Adrenal gland (tissue), 12 donors: ENCODE data around the gene TNRC6B. TPM values are rescaled to one million over a fixed set of nuclear protein-coding genes. Genes with fewer than 3 reads are reported as not detected.
"Not testable (repeated sequence)": the region's sequence is repeated elsewhere in the genome, so short reads cannot be mapped to it uniquely, and the experiment has no call there.

ENCODE experiments used
- DNase-seq, 7 donors: peaks; one replicate each; pipeline ENCODE4 v3.0.0-alpha.2; 2019 to 2020
- H3K27ac ChIP-seq, 5 donors: fragments of 200-600 bp; sonication (generic) in 4 of 5; 1 replicate in 3 of 5; 2 replicates in 2 of 5; pipeline versions ENCODE4 v1.5.1 to v1.8.0; 2016 to 2020; ENCODE audit warnings: mild to moderate bottlenecking in 1 of 5
- H3K27me3 ChIP-seq: fragments of 200-600 bp; 2 replicates; pipeline ENCODE4 v1.8.0; 2021
- H3K36me3 ChIP-seq, 2 donors: fragments of 200-600 bp; replicated peaks in 1 of 2; 1 replicate in 1 of 2; 2 replicates in 1 of 2; pipeline versions ENCODE4 v1.5.1 to v1.8.0; 2018 to 2022
- H3K4me1 ChIP-seq, 2 donors: fragments of 200-600 bp; replicated peaks in 1 of 2; 1 replicate in 1 of 2; 2 replicates in 1 of 2; pipeline versions ENCODE4 v1.5.1 to v1.8.0; 2018 to 2021
- H3K4me3 ChIP-seq, 4 donors: fragments of 200-600 bp; sonication (generic) in 3 of 4; one replicate each; pipeline ENCODE4 v1.5.1; 2016 to 2018
- H3K9me3 ChIP-seq, 3 donors: fragments of 200-600 bp; sonication (generic) in 1 of 3; replicated peaks in 1 of 3; 1 replicate in 2 of 3; 2 replicates in 1 of 3; pipeline versions ENCODE4 v1.5.1 to v1.8.0; 2016 to 2021
- CTCF ChIP-seq, 6 experiments: fragments of 450-650 bp in 4 of 6; fragments of 200-600 bp in 2 of 6; sonication (generic) in 1 of 6; IDR thresholded peaks; 1 replicate in 5 of 6; 2 replicates in 1 of 6; pipeline versions ENCODE4 v1.5.1 to v1.8.0; 2016 to 2021; ENCODE audit warnings: antibody characterized with exemption in 6 of 6, mild to moderate bottlenecking in 2 of 6, moderate library complexity in 1 of 6
- POLR2A ChIP-seq, 2 donors: fragments of 450-650 bp; IDR thresholded peaks; one replicate each; pipeline ENCODE4 v1.6.1; 2017; ENCODE audit warnings: antibody characterized with exemption in 2 of 2, mild to moderate bottlenecking in 2 of 2, moderate library complexity in 1 of 2
- WGBS, 4 donors: extraction: QIAGEN DNeasy Blood & Tissue Kit in 2 of 4; methylation state at CpG; one replicate each; pipeline versions ENCODE4 v1.1.5 to v1.1.7; 2013 to 2017; 5-methylcytosine and 5-hydroxymethylcytosine counted together
- intact Hi-C, 2 donors: fragments of 100-400 bp; cut with DNase I; formaldehyde crosslinking; loops; one replicate each; pipeline versions ENCODE4 v1.14.1 to v1.15.0; 2022 to 2023
- polyA plus RNA-seq, 3 donors: library from polyadenylated mRNA; stranded (reverse); fragments of 200-250 nt in 2 of 3; fragments of 350-450 nt in 1 of 3; fragmentation: Illumina TruSeq in 1 of 3; extraction: RNeasy Lipid Tissue Mini Kit (QIAGEN cat#74804) in 1 of 3; gene quantifications; one replicate each; pipeline ENCODE4 v1.2.3, GENCODE V29; 2013 to 2014
- total RNA-seq, 9 donors: library from RNA; depleted of rRNA in 4 of 9; stranded (reverse); fragments of >200 nt in 4 of 9; fragments of 120-200 nt in 1 of 9; fragmentation: NEBNext Ultra II Directional in 1 of 9; extraction: Animal tissue kit (Norgen Biotek cat#: 25700) in 1 of 9; gene quantifications; one replicate each; pipeline versions ENCODE4 v1.1.0 to v1.2.4, GENCODE V29; 2013 to 2023
- donor health status: healthy with polysubstance abuse.
- donor health status: Bipolar disorder and iron deficiency.
- donor health status: DM: yes; HTN: yes; CAD: no.
- donor health status: DM: no; HTN: no; CAD: no.
- donor health status: DM: no; HTN: no; CAD: no.
- donor health status: DM: yes; HTN: yes; CAD: no.

TNRC6B gene
- total and polyA plus RNA-seq, 12 donors = 2.8 to 57.6 (median 32.8) TPM

DNA sequence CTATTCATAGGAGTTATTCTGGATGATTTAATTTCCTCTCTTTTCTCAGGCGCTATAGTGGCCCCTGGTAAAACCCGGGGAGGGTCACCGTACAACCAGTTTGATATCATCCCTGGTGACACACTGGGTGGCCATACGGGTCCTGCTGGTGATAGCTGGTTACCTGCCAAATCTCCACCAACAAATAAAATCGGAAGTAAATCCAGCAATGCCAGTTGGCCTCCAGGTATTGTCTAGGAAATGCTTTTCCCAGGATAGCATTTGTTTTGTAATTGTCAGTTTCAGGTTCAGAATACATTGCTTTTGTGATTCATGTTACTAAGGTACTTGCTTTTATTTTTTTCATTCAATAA is 133.0 kb downstream of the TNRC6B start:
- TF ChIP-seq CTCF (IDR thresholded peaks at IDR 0.05) = no peak
- no peak for TF ChIP-seq POLR2A (IDR thresholded peaks at IDR 0.05)
- WGBS, 4 donors = 67 to 83% (median 81%) methylated on average over 5 of the region's 5 CpGs
- Histone ChIP-seq H3K4me3 (no peak overlapping the region), H3K27ac (peak overlapping the region in 1 of 5 donors; percentile 37), H3K9me3 (no peaks in the 10 kb centered on the region), H3K4me1 (peaks cover 0 to 6% of the 10 kb centered on the region in 2 donors), H3K36me3 (peaks cover 0 to 76% of the 10 kb centered on the region in 2 donors), H3K27me3 (no peaks in the 10 kb centered on the region)
- intact Hi-C loops = no loop called here
- no peak for DNase-seq

- H3K4me1 ChIP-seq, H3K9me3 ChIP-seq, intact Hi-C loops, DNase-seq, H3K27me3 ChIP-seq, H3K27ac ChIP-seq, H3K4me3 ChIP-seq: not testable (repeated sequence)
- WGBS, 4 donors = 95 to 98% (median 96%) methylated on average over 12 of the region's 12 CpGs
- H3K36me3 ChIP-seq = peaks cover 0 to 85% of the 10 kb centered on the region in 2 donors
These were observed 133.9 kb downstream of the TNRC6B start for GRCh38 chr22:40311646-40312045.

GRCh38 chr22:40312050-40312449 is 134.3 kb downstream of the TNRC6B start:
- Histone ChIP-seq H3K36me3 (peaks cover 0 to 88% of the 10 kb centered on the region in 2 donors), H3K27me3 (no peaks in the 10 kb centered on the region), H3K4me1 (peaks cover 0 to 6% of the 10 kb centered on the region in 2 donors), H3K4me3 (no peak overlapping the region), H3K9me3 (no peaks in the 10 kb centered on the region), H3K27ac (peak overlapping the region in 2 of 5 donors; percentile 19 to 65)
- DNase-seq = no peak
- no peak for TF ChIP-seq POLR2A (IDR thresholded peaks at IDR 0.05)
- TF ChIP-seq CTCF (IDR thresholded peaks at IDR 0.05) = no peak
- intact Hi-C loops = no loop called here
- 83 to 96% (median 93%) methylated on average over 2 of the region's 2 CpGs for WGBS, 4 donors

DNA sequence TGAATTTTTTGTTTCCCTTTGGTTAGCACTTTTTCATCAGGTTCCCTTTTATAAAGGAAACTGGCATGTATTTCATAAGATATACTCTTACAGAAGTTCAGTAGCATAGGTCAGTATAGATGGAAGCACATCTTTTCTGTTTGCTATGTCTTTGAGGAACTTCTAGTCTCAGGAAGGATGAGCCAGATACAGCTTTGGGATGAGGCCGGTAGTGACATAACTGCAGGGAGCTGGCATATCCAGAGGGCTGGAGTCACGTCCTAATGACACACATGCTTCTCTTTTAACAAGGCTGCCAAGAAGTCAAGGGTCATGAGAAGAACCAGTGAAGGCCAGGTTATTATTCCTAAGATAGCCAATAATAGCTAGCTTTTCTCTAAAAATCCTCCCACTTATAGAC is 135.3 kb downstream of the TNRC6B start:
- peak overlapping the region in 3 of 5 donors; percentile 19 to 65 (median 36) for H3K27ac ChIP-seq
- peaks cover 0 to 88% of the 10 kb centered on the region in 2 donors for H3K36me3 ChIP-seq
- intact Hi-C loops = no loop called here
- peak; percentile 43 to 85 (median 72) for DNase-seq
- TF ChIP-seq CTCF (IDR thresholded peaks at IDR 0.05) = no peak
- no peak for TF ChIP-seq POLR2A (IDR thresholded peaks at IDR 0.05)
- no peaks in the 10 kb centered on the region for H3K27me3 ChIP-seq
- H3K4me1 ChIP-seq = peaks cover 0 to 6% of the 10 kb centered on the region in 2 donors
- WGBS, 4 donors = 13 to 25% (median 14%) methylated on average over 2 of the region's 2 CpGs
- no peak overlapping the region for H3K4me3 ChIP-seq
- no peaks in the 10 kb centered on the region for H3K9me3 ChIP-seq

GRCh38 chr22:40314041-40314440 is 136.3 kb downstream of the TNRC6B start:
- intact Hi-C loops = no loop called here
- Histone ChIP-seq H3K9me3 (no peaks in the 10 kb centered on the region), H3K4me1 (peaks cover 0 to 6% of the 10 kb centered on the region in 2 donors), H3K27me3 (no peaks in the 10 kb centered on the region), H3K27ac (peak overlapping the region in 2 of 5 donors; percentile 38 to 65), H3K4me3 (no peak overlapping the region), H3K36me3 (peaks cover 0 to 77% of the 10 kb centered on the region in 2 donors)
- TF ChIP-seq CTCF (IDR thresholded peaks at IDR 0.05) (no peak), POLR2A (IDR thresholded peaks at IDR 0.05) (no peak)
- DNase-seq = no peak
